Skeletal muscle satellite cell (primary cell): Measurements from ENCODE around the gene HS3ST6. TPM values are rescaled to one million over a fixed set of nuclear protein-coding genes. Genes with fewer than 3 reads are reported as not detected.
"Not testable (repeated sequence)": the region's sequence is repeated elsewhere in the genome, so short reads cannot be mapped to it uniquely, and the experiment has no call there.

Experiments
- H3K27me3 ChIP-seq: 2 replicates; pipeline ENCODE4 v1.7.0; 2013; ENCODE audit warnings: low read length; ENCODE audit not compliant: control insufficient read depth, insufficient read depth
- H3K36me3 ChIP-seq: 2 replicates; pipeline ENCODE4 v1.7.0; 2013; ENCODE audit warnings: mild to moderate bottlenecking, control low read depth, low read length; ENCODE audit not compliant: insufficient read depth
- H3K4me1 ChIP-seq: 2 replicates; pipeline ENCODE4 v1.7.0; 2013; ENCODE audit warnings: low read length; ENCODE audit not compliant: control insufficient read depth, insufficient read depth
- H3K4me2 ChIP-seq: 2 replicates; pipeline ENCODE4 v1.7.0; 2013; ENCODE audit warnings: mild to moderate bottlenecking, low read length
- H3K4me3 ChIP-seq: 2 replicates; pipeline ENCODE4 v1.7.0; 2013; ENCODE audit warnings: low read length
- H3K9ac ChIP-seq: 2 replicates; pipeline ENCODE4 v1.7.0; 2013; ENCODE audit warnings: mild to moderate bottlenecking, low read depth, low read length, moderate library complexity
- H3K9me3 ChIP-seq: replicated peaks from 2 replicates; pipeline ENCODE4 v1.7.0; 2013; ENCODE audit warnings: mild to moderate bottlenecking, control low read depth, low read length
- total RNA-seq: library from RNA; depleted of rRNA; stranded (reverse); fragments of >200 nt; gene quantifications from 2 replicates; pipeline ENCODE4 v1.2.3, GENCODE V29; 2012; rRNA removed

The HS3ST6 gene
- total RNA-seq = not detected in 2 replicates

GRCh38 chr16:1918351-1919326 is at the start of gene HS3ST6:
HS3ST6 (minus strand) TSS chr16:1918415; CDS start chr16:1918323, 92 bp downstream.
- H3K9me3 ChIP-seq = no peaks in the 10 kb centered on the region
- no peak within 1 kb of the TSS for H3K9ac ChIP-seq
- peaks cover 6% of the 10 kb centered on the region for H3K4me1 ChIP-seq
- H3K27me3 ChIP-seq = peaks cover 86% of the 10 kb centered on the region
- H3K4me2 ChIP-seq = no peak within 1 kb of the TSS
- H3K36me3 ChIP-seq = no peaks in the 10 kb centered on the region
- H3K4me3 ChIP-seq = no peak within 1 kb of the TSS

GRCh38 chr16:1966460-1966859 is 48.2 kb upstream of the HS3ST6 start, which contains the start of gene RNF151:
RNF151 (plus strand) TSS chr16:1966856; CDS start chr16:1966882, 26 bp downstream.
- Histone ChIP-seq H3K4me3 (peak within 1 kb of the TSS; percentile 82), H3K27me3 (no peaks in the 10 kb centered on the region), H3K36me3 (peaks cover 29% of the 10 kb centered on the region), H3K9me3 (no peaks in the 10 kb centered on the region), H3K4me1 (peaks cover 18% of the 10 kb centered on the region), H3K9ac (peak within 1 kb of the TSS; percentile 97), H3K4me2 (peak within 1 kb of the TSS; percentile 99)

GRCh38 chr16:1965396-1966001 is 47.3 kb upstream of the HS3ST6 start:
- Histone ChIP-seq H3K27me3 (no peaks in the 10 kb centered on the region), H3K36me3 (peaks cover 35% of the 10 kb centered on the region), H3K4me1 (peaks cover 21% of the 10 kb centered on the region), H3K4me3 (peak overlapping the region; percentile 82), H3K4me2 (peak overlapping the region; percentile 99), H3K9ac (peak overlapping the region; percentile 97), H3K9me3 (no peaks in the 10 kb centered on the region)

GRCh38 chr16:1964506-1965395 is 46.5 kb upstream of the HS3ST6 start, which contains the start of gene RPS2:
RPS2 (minus strand) TSS chr16:1964826; CDS start chr16:1964625, 201 bp downstream.
- H3K9ac ChIP-seq = peak within 1 kb of the TSS; percentile 97
- peaks cover 35% of the 10 kb centered on the region for H3K36me3 ChIP-seq
- H3K4me1 ChIP-seq = peaks cover 26% of the 10 kb centered on the region
- peak within 1 kb of the TSS; percentile 99 for H3K4me2 ChIP-seq
- no peaks in the 10 kb centered on the region for H3K27me3 ChIP-seq
- H3K9me3 ChIP-seq = no peaks in the 10 kb centered on the region
- peak within 1 kb of the TSS; percentile 82 for H3K4me3 ChIP-seq

GRCh38 chr16:1963806-1964505 is 45.7 kb upstream of the HS3ST6 start:
- peak overlapping the region; percentile 97 for H3K9ac ChIP-seq
- no peaks in the 10 kb centered on the region for H3K9me3 ChIP-seq
- H3K4me2 ChIP-seq = peak overlapping the region; percentile 87
- peaks cover 35% of the 10 kb centered on the region for H3K36me3 ChIP-seq
- peaks cover 29% of the 10 kb centered on the region for H3K4me1 ChIP-seq
- H3K27me3 ChIP-seq = no peaks in the 10 kb centered on the region
- H3K4me3 ChIP-seq = peak overlapping the region; percentile 82

GRCh38 chr16:1962161-1963153 is 44.2 kb upstream of the HS3ST6 start:
- Histone ChIP-seq H3K4me1 (peaks cover 30% of the 10 kb centered on the region), H3K9ac (peak overlapping the region; percentile 97), H3K4me3 (peak overlapping the region; percentile 82), H3K36me3 (peaks cover 35% of the 10 kb centered on the region), H3K4me2 (peak overlapping the region; percentile 87)
- not testable (repeated sequence) for H3K27me3 ChIP-seq, H3K9me3 ChIP-seq

GRCh38 chr16:1961651-1962067 is 43.4 kb upstream of the HS3ST6 start:
- Histone ChIP-seq H3K4me1 (peaks cover 30% of the 10 kb centered on the region), H3K9me3 (no peaks in the 10 kb centered on the region), H3K9ac (no peak overlapping the region), H3K36me3 (peaks cover 35% of the 10 kb centered on the region), H3K4me3 (no peak overlapping the region), H3K4me2 (peak overlapping the region; percentile 87), H3K27me3 (no peaks in the 10 kb centered on the region)

- Histone ChIP-seq H3K4me2 (peak overlapping the region; percentile 84), H3K27me3 (no peaks in the 10 kb centered on the region), H3K9ac (peak overlapping the region; percentile 89), H3K36me3 (peaks cover 34% of the 10 kb centered on the region), H3K9me3 (no peaks in the 10 kb centered on the region), H3K4me1 (peaks cover 29% of the 10 kb centered on the region), H3K4me3 (peak overlapping the region; percentile 80)
Measured at GRCh38 chr16:1960665-1961630, 42.7 kb upstream of the HS3ST6 start.
